ENCODE data around the gene TUBD1.
"Not testable (repeated sequence)": the region's sequence is repeated elsewhere in the genome, so short reads cannot be mapped to it uniquely, and the experiment has no call there.

- not testable (repeated sequence) for TF ChIP-seq YY1 (IDR thresholded peaks at IDR 0.05; ENCODE audit: insufficient read depth, insufficient read length); ZNF274 (IDR thresholded peaks at IDR 0.05; ENCODE audit: low read depth, low read length); SUZ12 (IDR thresholded peaks at IDR 0.05; ENCODE audit: extremely low read depth, insufficient read depth, insufficient read length)
These were observed 19.3 kb downstream of the TUBD1 start for GRCh38 chr17:59873414-59873813.

All from NT2/D1 (cell line).